Gastroesophageal sphincter (tissue), 3 donors: ENCODE results near the gene PLAC9.

Source experiments
- CTCF ChIP-seq, 4 experiments: fragments of 200-600 bp in 2 of 4; fragments of 450-650 bp in 2 of 4; sonication (generic) in 1 of 4; IDR thresholded peaks; one replicate each; pipeline ENCODE4 v1.5.1; 2017 to 2019; ENCODE audit warnings: antibody characterized with exemption in 4 of 4, mild to moderate bottlenecking in 2 of 4, moderate library complexity in 2 of 4
- EP300 ChIP-seq: sonication (generic); formaldehyde crosslinking; IDR thresholded peaks from one replicate; pipeline ENCODE4 v1.6.1; 2017; ENCODE audit warnings: antibody characterized with exemption, mild to moderate bottlenecking
- POLR2A ChIP-seq, 2 donors: fragments of 450-650 bp; IDR thresholded peaks; one replicate each; pipeline ENCODE4 v1.6.1; 2017; ENCODE audit warnings: antibody characterized with exemption in 2 of 2, mild to moderate bottlenecking in 2 of 2, moderate library complexity in 1 of 2
- POLR2AphosphoS5 ChIP-seq: sonication (generic); formaldehyde crosslinking; IDR thresholded peaks from one replicate; pipeline ENCODE4 v1.6.1; 2017; ENCODE audit warnings: antibody characterized with exemption

- no peak for TF ChIP-seq EP300
- no peak for TF ChIP-seq CTCF (IDR thresholded peaks at IDR 0.05)
- no peak for TF ChIP-seq POLR2A (IDR thresholded peaks at IDR 0.05)
- TF ChIP-seq POLR2AphosphoS5, result no peak
Observed at GRCh38 chr10:80155696-80156215, 23.2 kb downstream of the PLAC9 start.
